PC-9 (cell line): ENCODE measurements around the gene DIS3L. TPM values are rescaled to one million over a fixed set of nuclear protein-coding genes. Genes with fewer than 3 reads are reported as not detected.

Source experiments
- BruUV-seq: library from RNA; stranded (reverse); fragments of 400-500 nt; replicated peaks from 2 replicates; lab custom pipeline; 2021; lab: Mats Ljungman, UMichigan
- CTCF ChIA-PET: fragments of 300-600 bp; sonication (Branson Sonifier 250); formaldehyde crosslinking; loops from one replicate; lab custom pipeline; 2022; ENCODE audit warnings: antibody characterized with exemption; lab: Charles Lee
- POLR2A ChIA-PET: fragments of 300-600 bp; sonication (Branson Sonifier 250); formaldehyde crosslinking; loops from one replicate; lab custom pipeline; 2022; ENCODE audit warnings: antibody characterized with exemption; ENCODE audit not compliant: unreplicated experiment; lab: Charles Lee
- DNase-seq, 2 experiments: peaks; one replicate each; pipeline versions ENCODE4 v3.0.0 to v3.0.0-alpha.2; 2015 to 2022; ENCODE audit warnings: mixed read lengths in 1 of 2
- H2AFZ ChIP-seq: fragments of 200-600 bp; sonication (generic); 2 replicates; pipeline ENCODE4 v1.8.1; 2017; ENCODE audit warnings: antibody characterized with exemption
- H3F3A ChIP-seq: fragments of 200-600 bp; sonication (generic); 2 replicates; pipeline ENCODE4 v1.8.1; 2017; ENCODE audit warnings: antibody characterized with exemption, mild to moderate bottlenecking, low read depth; ENCODE audit not compliant: insufficient read depth
- H3K27ac ChIP-seq: fragments of 200-600 bp; sonication (generic); 2 replicates; pipeline ENCODE4 v1.6.1; 2016; ENCODE audit warnings: mixed run types
- H3K27me3 ChIP-seq: fragments of 200-600 bp; sonication (generic); 2 replicates; pipeline ENCODE4 v1.6.1; 2016; ENCODE audit warnings: low read depth, mixed run types; ENCODE audit not compliant: insufficient read depth
- H3K36me3 ChIP-seq: fragments of 200-600 bp; sonication (generic); 2 replicates; pipeline ENCODE4 v1.6.1; 2016; ENCODE audit warnings: low read depth, mixed run types
- H3K4me1 ChIP-seq: fragments of 200-600 bp; sonication (generic); replicated peaks from 2 replicates; pipeline ENCODE4 v1.6.1; 2016; ENCODE audit warnings: mixed run types; ENCODE audit not compliant: insufficient read depth
- H3K4me2 ChIP-seq: fragments of 200-600 bp; sonication (generic); 2 replicates; pipeline ENCODE4 v1.6.1; 2017; ENCODE audit warnings: mixed run types
- H3K4me3 ChIP-seq: fragments of 200-600 bp; sonication (generic); 2 replicates; pipeline ENCODE4 v1.6.1; 2016; ENCODE audit warnings: mixed run types
- H3K79me2 ChIP-seq: fragments of 200-600 bp; sonication (generic); 2 replicates; pipeline ENCODE4 v1.6.1; 2017; ENCODE audit warnings: low read depth, mixed run types
- H3K9me2 ChIP-seq: fragments of 200-600 bp; sonication (generic); 2 replicates; pipeline ENCODE4 v1.8.1; 2017; ENCODE audit warnings: mild to moderate bottlenecking; ENCODE audit not compliant: insufficient read depth
- H3K9me3 ChIP-seq: fragments of 200-600 bp; sonication (generic); 2 replicates; pipeline ENCODE4 v1.8.1; 2016; ENCODE audit warnings: low read depth; ENCODE audit not compliant: insufficient read depth
- H4K20me1 ChIP-seq: fragments of 200-600 bp; sonication (generic); 2 replicates; pipeline ENCODE4 v1.8.1; 2017; ENCODE audit not compliant: insufficient read depth
- EZH2 ChIP-seq: fragments of 200-600 bp; sonication (generic); IDR thresholded peaks from 2 replicates; pipeline ENCODE4 v1.8.0; 2017; ENCODE audit warnings: antibody characterized with exemption, low read depth
- intact Hi-C: fragments of 100-400 bp; cut with micrococcal nuclease; formaldehyde crosslinking; loops from one replicate; pipeline ENCODE4 v1.10.0; 2022; ENCODE audit not compliant: unreplicated experiment
- total RNA-seq: library from RNA; stranded (reverse); gene quantifications from 2 replicates; pipeline ENCODE4 v1.2.3, GENCODE V29; 2021
- TF ChIP-seq, protein P1 (sequence below): fragments of 200-600 bp; sonication (generic); conservative IDR thresholded peaks from 2 replicates; pipeline ENCODE4 v1.6.1; 2017; ENCODE audit warnings: mixed run types, antibody characterized with exemption, mild to moderate bottlenecking, moderate library complexity

DIS3L gene
- total RNA-seq, 1 experiment from 2014 or later: 27.7 TPM

DNA sequence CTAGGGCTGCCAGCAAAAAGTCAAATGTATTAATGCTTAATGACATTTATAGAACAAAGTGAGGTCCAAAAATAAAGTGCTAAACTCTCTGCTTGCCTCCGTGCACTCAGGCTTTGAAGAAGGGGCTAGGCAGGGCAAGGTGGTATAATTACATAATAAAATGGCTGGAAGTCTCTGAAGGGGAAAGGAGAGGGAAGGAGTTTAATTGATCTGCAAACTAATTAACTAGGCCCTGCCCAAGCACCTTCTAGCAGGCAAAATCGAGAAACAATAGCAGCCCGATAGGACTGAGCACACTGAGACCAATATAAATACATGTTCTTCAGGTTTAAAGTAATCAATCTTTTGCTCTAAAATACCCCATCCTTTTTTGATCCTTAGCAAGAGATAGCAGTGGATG, 13.0 kb downstream of the DIS3L start:
- Histone ChIP-seq H3K36me3 (no peaks in the 10 kb centered on the region), H3K4me2 (no peak overlapping the region), H3K27ac (no peak overlapping the region), H3K9me2 (no peaks in the 10 kb centered on the region), H3K9me3 (no peaks in the 10 kb centered on the region), H3F3A (no peaks in the 10 kb centered on the region), H3K79me2 (no peaks in the 10 kb centered on the region), H3K4me1 (no peaks in the 10 kb centered on the region), H2AFZ (no peak overlapping the region), H3K4me3 (no peak overlapping the region), H3K27me3 (no peaks in the 10 kb centered on the region), H4K20me1 (no peaks in the 10 kb centered on the region)
- ChIA-PET POLR2A (interaction anchor here (0.7 kb wide), 1 partner anchor 203 kb away, joined by 6 read pairs; no protein-coding TSS in a partner anchor), CTCF (no interaction called here)
- intact Hi-C loops: no loop called here
- no peak for DNase-seq
- TF ChIP-seq EZH2: no peak
- TF ChIP-seq, protein P1, sequence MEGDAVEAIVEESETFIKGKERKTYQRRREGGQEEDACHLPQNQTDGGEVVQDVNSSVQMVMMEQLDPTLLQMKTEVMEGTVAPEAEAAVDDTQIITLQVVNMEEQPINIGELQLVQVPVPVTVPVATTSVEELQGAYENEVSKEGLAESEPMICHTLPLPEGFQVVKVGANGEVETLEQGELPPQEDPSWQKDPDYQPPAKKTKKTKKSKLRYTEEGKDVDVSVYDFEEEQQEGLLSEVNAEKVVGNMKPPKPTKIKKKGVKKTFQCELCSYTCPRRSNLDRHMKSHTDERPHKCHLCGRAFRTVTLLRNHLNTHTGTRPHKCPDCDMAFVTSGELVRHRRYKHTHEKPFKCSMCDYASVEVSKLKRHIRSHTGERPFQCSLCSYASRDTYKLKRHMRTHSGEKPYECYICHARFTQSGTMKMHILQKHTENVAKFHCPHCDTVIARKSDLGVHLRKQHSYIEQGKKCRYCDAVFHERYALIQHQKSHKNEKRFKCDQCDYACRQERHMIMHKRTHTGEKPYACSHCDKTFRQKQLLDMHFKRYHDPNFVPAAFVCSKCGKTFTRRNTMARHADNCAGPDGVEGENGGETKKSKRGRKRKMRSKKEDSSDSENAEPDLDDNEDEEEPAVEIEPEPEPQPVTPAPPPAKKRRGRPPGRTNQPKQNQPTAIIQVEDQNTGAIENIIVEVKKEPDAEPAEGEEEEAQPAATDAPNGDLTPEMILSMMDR: no peak
- no TSS peak for BruUV-seq

DNA sequence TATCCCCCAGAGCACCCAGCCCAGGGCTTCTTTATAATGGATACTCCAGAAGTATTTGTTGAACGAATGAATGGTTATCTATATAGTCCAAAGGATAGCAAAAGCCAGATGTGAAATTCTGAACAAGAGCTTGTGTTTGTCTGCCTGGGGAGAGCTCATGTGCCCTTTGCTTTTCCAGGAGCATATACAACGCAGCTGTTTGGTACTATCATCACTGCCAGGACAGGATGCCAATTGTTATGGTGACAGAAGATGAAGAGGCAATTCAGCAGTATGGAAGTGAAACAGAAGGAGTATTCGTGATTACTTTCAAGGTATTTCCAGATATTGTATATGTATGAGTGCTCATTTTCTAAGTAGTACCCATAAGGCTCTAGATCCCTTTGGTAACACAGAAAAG, 15.2 kb downstream of the DIS3L start:
- POLR2A ChIA-PET: no interaction called here
- no peak overlapping the region for H3K4me3 ChIP-seq
- no TSS peak for BruUV-seq
- no peak overlapping the region for H3K4me2 ChIP-seq
- H3F3A ChIP-seq: no peaks in the 10 kb centered on the region
- no peak overlapping the region for H3K27ac ChIP-seq
- H3K9me3 ChIP-seq: no peaks in the 10 kb centered on the region
- H3K9me2 ChIP-seq: no peaks in the 10 kb centered on the region
- intact Hi-C loops: no loop called here
- H3K27me3 ChIP-seq: no peaks in the 10 kb centered on the region
- no peaks in the 10 kb centered on the region for H4K20me1 ChIP-seq
- H3K36me3 ChIP-seq: no peaks in the 10 kb centered on the region
- H2AFZ ChIP-seq: no peak overlapping the region
- no peaks in the 10 kb centered on the region for H3K4me1 ChIP-seq
- H3K79me2 ChIP-seq: no peaks in the 10 kb centered on the region
- TF ChIP-seq, protein P1: no peak
- no peak for TF ChIP-seq EZH2
- no peak for DNase-seq
- CTCF ChIA-PET: no interaction called here

DNA sequence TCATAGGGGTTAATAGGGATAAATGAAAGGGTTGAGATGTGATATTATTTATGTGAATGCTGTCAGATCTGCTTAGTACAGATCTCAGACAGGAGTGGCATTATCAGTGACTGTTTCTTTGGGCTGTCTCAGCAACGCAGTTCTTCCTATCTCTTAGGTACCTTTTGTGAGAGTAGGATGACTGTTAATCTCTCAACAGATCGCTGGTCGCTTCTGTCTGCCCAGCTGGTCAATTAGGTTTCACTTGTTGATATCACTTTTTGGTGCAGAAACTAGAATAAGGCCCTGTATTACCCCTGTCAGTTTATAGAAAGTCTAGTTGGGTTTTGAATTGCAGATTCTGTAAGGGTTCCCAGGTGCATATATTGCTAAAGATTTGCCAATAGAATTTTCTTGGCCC, 16.5 kb downstream of the DIS3L start:
- no peaks in the 10 kb centered on the region for H3K9me2 ChIP-seq

More for the DNA sequence above, 16.5 kb downstream of the DIS3L start:
- no peaks in the 10 kb centered on the region for H4K20me1 ChIP-seq
- no peaks in the 10 kb centered on the region for H3K36me3 ChIP-seq
- H3K27me3 ChIP-seq: no peaks in the 10 kb centered on the region
- no peak overlapping the region for H3K27ac ChIP-seq
- H3K79me2 ChIP-seq: no peaks in the 10 kb centered on the region
- DNase-seq: no peak
- H3K9me3 ChIP-seq: no peaks in the 10 kb centered on the region
- TF ChIP-seq, protein P1: no peak
- no peak for TF ChIP-seq EZH2
- ChIA-PET POLR2A (no interaction called here), CTCF (no interaction called here)
- no peak overlapping the region for H3K4me2 ChIP-seq
- no peaks in the 10 kb centered on the region for H3F3A ChIP-seq
- BruUV-seq: no TSS peak
- intact Hi-C loops: no loop called here
- H2AFZ ChIP-seq: no peak overlapping the region
- no peaks in the 10 kb centered on the region for H3K4me1 ChIP-seq
- H3K4me3 ChIP-seq: no peak overlapping the region
